ENCODE measurements around the gene SLC25A26. TPM values are rescaled to one million over a fixed set of nuclear protein-coding genes. Genes with fewer than 3 reads are reported as not detected.

SLC25A26 gene
- total RNA-seq, 1 donor from 2014 or later = 13.1 TPM

DNA sequence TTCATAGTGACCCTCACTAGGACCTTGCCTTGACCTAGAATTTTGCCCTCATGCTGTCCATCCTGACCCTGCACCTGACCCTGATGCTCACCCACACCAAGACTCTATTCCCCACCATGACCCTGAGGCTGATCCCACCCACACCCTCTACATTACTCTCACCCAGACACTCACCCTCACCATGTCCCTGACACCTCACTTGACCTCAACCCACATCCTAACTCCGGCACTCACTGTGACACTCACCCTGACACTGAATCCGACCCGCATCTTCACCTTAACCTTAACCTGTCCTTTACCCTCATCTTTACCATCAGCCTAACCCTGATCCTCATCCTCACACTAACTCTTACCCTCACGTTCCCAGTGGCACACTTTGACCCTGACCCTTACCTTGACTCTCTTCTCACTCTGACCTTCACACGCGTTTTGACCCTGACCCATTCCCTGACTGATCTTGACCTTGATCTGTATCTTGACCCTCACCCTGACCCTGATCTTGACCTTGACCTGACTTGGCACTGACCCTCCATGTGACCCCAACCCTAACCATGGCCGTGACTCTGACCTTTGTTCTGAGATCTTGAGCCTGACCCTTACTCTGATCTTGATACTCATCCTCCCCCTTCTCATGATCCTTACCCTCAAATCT lies 22.2 kb upstream of the SLC25A26 start:
- DNase-seq (ENCODE audit: low spot score) = no peak
- Mint-ChIP-seq H3K27me3 (ENCODE audit: low read depth) (peaks cover 20% of the 10 kb centered on the region), H3K9me3 (ENCODE audit: low read depth) (no peaks in the 10 kb centered on the region), H3K36me3 (ENCODE audit: low read depth) (no peaks in the 10 kb centered on the region), H3K27ac (ENCODE audit: unreplicated experiment) (no peak overlapping the region), H3K4me3 (ENCODE audit: unreplicated experiment) (no peak overlapping the region), H3K4me1 (ENCODE audit: low read depth) (peaks cover 4% of the 10 kb centered on the region)
- TF ChIP-seq, protein P1, sequence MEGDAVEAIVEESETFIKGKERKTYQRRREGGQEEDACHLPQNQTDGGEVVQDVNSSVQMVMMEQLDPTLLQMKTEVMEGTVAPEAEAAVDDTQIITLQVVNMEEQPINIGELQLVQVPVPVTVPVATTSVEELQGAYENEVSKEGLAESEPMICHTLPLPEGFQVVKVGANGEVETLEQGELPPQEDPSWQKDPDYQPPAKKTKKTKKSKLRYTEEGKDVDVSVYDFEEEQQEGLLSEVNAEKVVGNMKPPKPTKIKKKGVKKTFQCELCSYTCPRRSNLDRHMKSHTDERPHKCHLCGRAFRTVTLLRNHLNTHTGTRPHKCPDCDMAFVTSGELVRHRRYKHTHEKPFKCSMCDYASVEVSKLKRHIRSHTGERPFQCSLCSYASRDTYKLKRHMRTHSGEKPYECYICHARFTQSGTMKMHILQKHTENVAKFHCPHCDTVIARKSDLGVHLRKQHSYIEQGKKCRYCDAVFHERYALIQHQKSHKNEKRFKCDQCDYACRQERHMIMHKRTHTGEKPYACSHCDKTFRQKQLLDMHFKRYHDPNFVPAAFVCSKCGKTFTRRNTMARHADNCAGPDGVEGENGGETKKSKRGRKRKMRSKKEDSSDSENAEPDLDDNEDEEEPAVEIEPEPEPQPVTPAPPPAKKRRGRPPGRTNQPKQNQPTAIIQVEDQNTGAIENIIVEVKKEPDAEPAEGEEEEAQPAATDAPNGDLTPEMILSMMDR (IDR thresholded peaks at IDR 0.05) = no peak

GRCh38 chr3:66199089-66199473 lies 21.7 kb upstream of the SLC25A26 start:
- H3K4me1 Mint-ChIP-seq (ENCODE audit: low read depth) = peaks cover 4% of the 10 kb centered on the region
- H3K36me3 Mint-ChIP-seq (ENCODE audit: low read depth) = no peaks in the 10 kb centered on the region
- H3K9me3 Mint-ChIP-seq (ENCODE audit: low read depth) = no peaks in the 10 kb centered on the region
- DNase-seq (ENCODE audit: low spot score) = no peak
- H3K4me3 Mint-ChIP-seq (ENCODE audit: unreplicated experiment) = no peak overlapping the region
- no peak overlapping the region for H3K27ac Mint-ChIP-seq (ENCODE audit: unreplicated experiment)
- TF ChIP-seq, protein P1 (IDR thresholded peaks at IDR 0.05) = no peak
- H3K27me3 Mint-ChIP-seq (ENCODE audit: low read depth) = peaks cover 23% of the 10 kb centered on the region

GRCh38 chr3:66200147-66200546 lies 20.7 kb upstream of the SLC25A26 start:
- Mint-ChIP-seq H3K36me3 (ENCODE audit: low read depth) (no peaks in the 10 kb centered on the region), H3K4me3 (ENCODE audit: unreplicated experiment) (no peak overlapping the region), H3K27me3 (ENCODE audit: low read depth) (peaks cover 29% of the 10 kb centered on the region), H3K9me3 (ENCODE audit: low read depth) (no peaks in the 10 kb centered on the region), H3K27ac (ENCODE audit: unreplicated experiment) (no peak overlapping the region), H3K4me1 (ENCODE audit: low read depth) (peaks cover 4% of the 10 kb centered on the region)
- DNase-seq (ENCODE audit: low spot score) = no peak
- TF ChIP-seq, protein P1 (IDR thresholded peaks at IDR 0.05) = no peak

DNA sequence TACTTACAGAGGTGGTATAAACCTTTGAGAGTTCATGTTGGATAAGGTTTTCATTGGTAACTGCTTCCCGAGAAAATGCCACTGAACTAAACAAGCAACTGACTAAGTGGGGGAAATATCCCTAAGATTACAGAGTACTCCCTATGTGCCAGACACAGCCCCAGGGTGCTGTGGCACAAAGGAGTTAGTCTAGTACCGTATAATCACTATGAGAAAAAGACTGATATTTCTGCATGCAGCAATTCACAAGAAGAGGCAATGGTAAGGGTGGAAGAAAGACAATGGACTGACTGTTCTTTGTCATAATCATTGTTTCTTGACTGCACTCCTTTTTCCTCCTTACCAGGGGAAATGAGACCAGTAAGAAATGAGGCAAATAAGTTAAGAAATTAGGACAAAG lies 20.0 kb upstream of the SLC25A26 start:
- Mint-ChIP-seq H3K4me1 (ENCODE audit: low read depth) (no peaks in the 10 kb centered on the region), H3K4me3 (ENCODE audit: unreplicated experiment) (no peak overlapping the region), H3K27ac (ENCODE audit: unreplicated experiment) (no peak overlapping the region), H3K9me3 (ENCODE audit: low read depth) (no peaks in the 10 kb centered on the region), H3K36me3 (ENCODE audit: low read depth) (no peaks in the 10 kb centered on the region), H3K27me3 (ENCODE audit: low read depth) (peaks cover 33% of the 10 kb centered on the region)
- DNase-seq (ENCODE audit: low spot score) = no peak
- TF ChIP-seq, protein P1 (IDR thresholded peaks at IDR 0.05) = no peak

DNA sequence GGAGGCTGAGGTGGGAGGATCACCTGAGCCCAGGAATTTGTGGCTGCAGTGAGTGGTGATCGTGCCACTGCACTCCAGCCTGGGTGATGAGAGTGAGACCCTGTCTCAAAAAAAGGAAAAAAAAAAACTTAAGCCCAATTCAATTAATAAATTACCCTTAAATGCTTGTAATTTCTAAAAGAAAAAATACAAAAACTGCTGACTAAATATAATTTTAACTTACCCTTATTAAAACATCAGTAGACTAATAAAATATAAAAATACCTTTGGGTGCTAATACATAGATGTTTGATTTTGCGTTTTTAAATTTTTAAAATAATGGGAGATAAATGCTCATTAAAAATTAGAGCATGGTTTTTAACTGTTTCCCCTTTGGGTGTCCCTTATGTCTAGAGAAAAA lies 17.5 kb upstream of the SLC25A26 start:
- H3K27me3 Mint-ChIP-seq (ENCODE audit: low read depth) = peaks cover 33% of the 10 kb centered on the region

More for the DNA sequence above, 17.5 kb upstream of the SLC25A26 start:
- no peak overlapping the region for H3K4me3 Mint-ChIP-seq (ENCODE audit: unreplicated experiment)
- TF ChIP-seq, protein P1 (IDR thresholded peaks at IDR 0.05) = no peak
- H3K9me3 Mint-ChIP-seq (ENCODE audit: low read depth) = no peaks in the 10 kb centered on the region
- no peak for DNase-seq (ENCODE audit: low spot score)
- no peaks in the 10 kb centered on the region for H3K4me1 Mint-ChIP-seq (ENCODE audit: low read depth)
- no peaks in the 10 kb centered on the region for H3K36me3 Mint-ChIP-seq (ENCODE audit: low read depth)
- H3K27ac Mint-ChIP-seq (ENCODE audit: unreplicated experiment) = no peak overlapping the region
